GM18909 (cell line): ENCODE measurements around the gene TDO2.

Experiments used
- ATAC-seq: cut with Tn5 transposase; IDR thresholded peaks from one replicate; pipeline ENCODE4 v1.9.1; 2021; ENCODE audit warnings: mild to moderate bottlenecking; ENCODE audit not compliant: unreplicated experiment, poor library complexity

Gene TDO2

DNA sequence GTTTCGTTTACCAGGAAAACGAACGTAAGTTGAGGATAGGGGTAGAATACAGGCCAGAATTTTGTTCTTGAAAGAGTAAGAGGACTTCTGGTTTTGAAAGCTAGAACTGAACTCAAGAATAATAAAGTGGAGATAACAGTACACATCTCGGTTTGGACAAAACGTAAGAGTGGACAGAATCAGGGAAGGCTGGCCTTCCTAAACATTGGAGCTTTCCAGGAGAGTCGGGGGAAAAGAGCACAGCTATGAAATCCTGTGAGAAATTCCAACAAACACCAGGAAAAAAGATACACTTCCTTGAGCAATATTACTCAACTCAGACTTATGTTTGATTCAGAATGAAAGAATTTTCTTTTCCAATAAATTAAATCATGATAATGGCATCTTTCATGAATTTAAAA, 49.0 kb downstream of the TDO2 start:
- ATAC-seq: no peak

DNA sequence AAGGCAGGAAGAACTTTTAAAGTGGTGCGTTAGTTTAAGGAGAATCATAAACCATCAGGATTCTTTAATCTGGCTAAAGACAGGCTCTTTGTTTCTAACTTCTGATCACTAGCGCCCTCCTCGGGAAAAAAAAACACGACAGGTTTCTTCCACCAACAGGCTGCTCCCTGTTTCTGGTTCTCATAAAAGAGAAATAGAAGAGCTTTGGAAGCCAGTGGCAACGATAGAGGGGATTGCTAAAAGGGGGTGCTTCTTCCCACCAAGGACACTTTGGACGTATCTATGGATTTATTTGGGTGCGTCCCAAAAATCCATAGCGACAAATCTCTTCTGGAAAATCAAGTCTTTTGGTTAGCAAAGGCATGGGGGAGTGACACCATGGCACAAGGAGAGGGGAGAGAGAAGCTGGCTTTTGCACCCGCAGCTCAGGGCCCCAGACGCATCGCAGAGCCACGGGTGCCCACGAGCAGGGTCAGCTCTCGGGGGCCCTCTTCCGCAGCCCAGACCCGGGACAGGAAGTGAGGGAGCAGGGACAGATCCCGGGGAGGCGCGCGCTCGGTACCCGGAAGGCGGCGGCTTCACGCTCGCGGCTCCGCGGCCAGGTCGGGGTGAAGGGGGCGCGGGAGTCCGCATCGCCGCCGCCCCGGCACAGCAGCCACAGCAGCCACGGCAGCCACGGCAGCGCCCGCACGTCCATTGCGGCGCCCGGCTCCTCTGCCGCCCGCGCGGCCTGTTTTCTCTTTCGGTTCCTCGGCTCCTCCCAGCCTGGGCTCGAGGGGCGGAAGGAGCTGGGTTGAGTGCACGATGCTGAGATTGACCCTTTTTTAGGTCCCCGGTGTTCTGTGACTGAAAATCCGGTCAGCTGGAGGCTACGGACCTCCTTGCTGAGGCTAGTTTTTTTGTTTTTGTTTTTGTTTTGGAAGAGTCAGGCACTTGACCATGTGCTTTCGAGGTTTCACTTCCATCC, 49.9 kb downstream of the TDO2 start, which contains the start of gene CTSO:
Gene CTSO (minus strand): TSS at position 716 of the 967 bp plus-strand sequence. CDS start 19 bp downstream, at position 697.
- peak; percentile 96 for ATAC-seq

GRCh38 chr4:155954118-155954685, 50.7 kb downstream of the TDO2 start:
- no peak for ATAC-seq

- no peak for ATAC-seq
Measured at GRCh38 chr4:155954939-155955338, 51.4 kb downstream of the TDO2 start.

- no peak for ATAC-seq
Measured at GRCh38 chr4:155956461-155956860, 53.0 kb downstream of the TDO2 start.

DNA sequence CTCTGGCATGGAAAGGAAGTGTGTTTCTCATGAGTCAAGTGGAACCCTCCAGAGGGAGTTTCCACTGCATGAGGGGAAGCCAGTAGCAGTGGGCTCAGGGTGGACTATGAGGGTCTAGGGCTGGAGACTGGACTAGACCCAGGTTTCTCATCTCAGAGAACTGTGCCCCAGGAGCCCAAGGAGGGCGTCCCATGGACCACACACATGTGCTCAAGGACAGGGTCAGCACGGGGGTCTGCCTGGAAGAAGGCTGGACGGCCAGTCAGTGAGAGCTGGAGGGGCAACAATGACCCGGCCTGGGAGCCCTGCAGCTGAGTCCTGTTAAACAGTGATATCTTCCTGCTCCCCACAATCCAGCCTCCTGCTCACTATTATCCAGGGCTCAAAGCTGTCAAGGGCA, 55.9 kb downstream of the TDO2 start:
- no peak for ATAC-seq

DNA sequence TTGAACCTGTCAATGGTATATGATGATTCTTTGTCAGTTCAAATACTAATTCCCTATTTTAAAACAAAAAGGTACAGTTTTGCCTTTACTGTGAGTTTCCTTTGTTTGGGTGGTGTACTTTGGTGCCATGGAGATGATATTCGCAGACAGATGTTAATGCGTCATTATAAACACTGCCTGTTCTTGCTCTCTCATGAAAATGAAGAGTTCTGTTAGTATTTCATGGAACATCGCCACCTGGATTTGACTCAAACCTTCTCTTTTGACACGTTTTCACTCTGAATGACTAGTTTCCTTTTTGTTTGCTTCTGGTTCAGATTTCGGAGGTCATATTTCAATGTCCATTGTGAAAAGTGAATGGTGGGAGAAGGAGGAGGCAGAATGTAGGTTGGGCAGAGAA, 57.0 kb downstream of the TDO2 start:
- ATAC-seq: no peak

DNA sequence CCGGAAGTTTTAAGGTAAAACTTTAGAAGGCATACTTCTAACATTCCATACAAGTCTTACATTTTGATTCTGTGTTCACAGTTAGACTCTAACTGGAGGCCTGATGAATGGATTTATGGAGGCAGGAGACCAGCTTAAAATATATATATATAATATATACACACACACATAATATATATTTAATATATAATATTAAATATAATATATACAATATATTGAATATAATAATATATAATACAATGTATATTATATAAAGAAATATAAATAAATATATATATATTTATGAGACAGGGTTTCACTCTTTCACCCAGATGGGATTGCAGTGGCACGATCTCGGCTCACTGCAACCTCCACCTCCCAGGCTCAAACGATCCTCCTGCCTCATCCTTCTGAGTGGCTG, 58.1 kb downstream of the TDO2 start:
- no peak for ATAC-seq

GRCh38 chr4:155962767-155963166, 59.3 kb downstream of the TDO2 start:
- no peak for ATAC-seq

DNA sequence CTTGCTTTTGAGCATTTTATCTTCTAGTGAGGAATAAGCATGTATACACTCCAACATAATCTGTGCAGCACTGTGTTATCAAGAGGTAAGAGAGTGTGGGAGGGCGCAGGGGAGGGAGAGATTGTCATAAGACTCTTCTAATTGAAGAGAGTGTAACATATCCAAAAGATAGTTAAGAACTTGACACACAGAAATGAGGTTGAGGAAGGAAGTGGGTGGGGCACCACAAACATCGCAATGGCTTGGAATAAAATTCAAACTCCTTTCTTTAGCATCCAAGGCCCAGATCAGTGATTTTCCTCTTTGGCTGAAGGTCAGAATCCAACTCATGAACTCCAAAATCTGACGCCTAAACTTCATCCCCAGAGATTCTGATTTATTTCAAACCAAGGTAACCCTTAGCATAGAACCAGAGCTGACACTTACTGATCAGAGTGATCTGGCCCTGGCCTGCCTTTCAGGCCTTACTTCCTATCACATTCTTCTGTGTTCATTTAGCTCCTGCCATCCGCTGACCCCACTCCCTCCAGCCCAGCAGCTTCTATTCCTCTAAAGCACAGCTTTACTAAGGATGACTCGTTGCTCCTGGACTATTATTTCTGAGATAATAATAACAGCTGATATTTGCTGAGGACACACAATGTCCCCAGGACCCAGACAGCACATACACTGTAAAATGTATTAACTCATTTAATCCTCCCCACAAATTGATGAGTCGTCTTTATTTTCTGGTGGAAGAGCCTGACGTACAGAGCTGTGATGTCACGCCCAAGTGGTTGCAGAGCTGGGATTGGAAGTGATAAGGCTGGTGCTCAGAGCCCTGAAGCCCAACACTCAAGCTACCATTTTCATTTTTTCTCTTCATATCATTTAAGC, 60.8 kb downstream of the TDO2 start:
- no peak for ATAC-seq

DNA sequence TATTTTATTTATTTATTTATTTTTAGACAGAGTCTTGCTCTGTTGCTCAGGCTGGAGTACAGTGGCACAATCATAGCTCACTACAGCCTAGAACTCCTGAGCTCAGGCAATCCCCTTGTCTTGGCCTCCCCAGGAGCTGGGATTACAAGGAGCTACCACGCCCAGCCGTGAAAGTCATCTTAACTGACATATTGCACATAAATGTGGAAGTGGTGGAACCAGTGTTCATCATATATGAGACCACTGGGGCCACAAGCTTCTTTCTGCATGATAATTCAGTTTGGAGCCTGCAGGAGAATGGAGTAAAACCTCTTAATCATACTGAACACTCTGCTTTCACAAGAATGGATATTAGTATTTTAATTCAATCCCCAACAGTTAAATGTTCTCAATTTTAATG, 62.7 kb downstream of the TDO2 start:
- no peak for ATAC-seq

- no peak for ATAC-seq
Measured at GRCh38 chr4:155966731-155967395, 63.4 kb downstream of the TDO2 start.
